OCI-LY7 (cell line): Measurements from ENCODE around the gene BRME1. TPM values are rescaled to one million over a fixed set of nuclear protein-coding genes. Genes with fewer than 3 reads are reported as not detected.
A peak's percentile ranks its signal among the peaks of the same experiment; 100 is the strongest.

ENCODE experiments used
- BruUV-seq: library from RNA; stranded (reverse); fragments of 400-500 nt; replicated peaks from 2 replicates; lab custom pipeline; 2021; lab: Mats Ljungman, UMichigan
- CTCF ChIA-PET: fragments of 300-600 bp; sonication (Branson Sonifier 250); formaldehyde crosslinking; loops from one replicate; lab custom pipeline; 2022; ENCODE audit warnings: antibody characterized with exemption; ENCODE audit not compliant: unreplicated experiment; lab: Charles Lee
- POLR2A ChIA-PET: fragments of 300-600 bp; sonication (Branson Sonifier 250); formaldehyde crosslinking; loops from one replicate; lab custom pipeline; 2022; ENCODE audit warnings: antibody characterized with exemption; lab: Charles Lee
- DNase-seq: peaks from one replicate; pipeline ENCODE4 v3.0.0-alpha.2; 2015; ENCODE audit warnings: low spot score
- H2AFZ ChIP-seq: fragments of 200-600 bp; sonication (generic), shearing (Covaris generic); 2 replicates; pipeline ENCODE4 v1.6.1; 2014; ENCODE audit warnings: mild to moderate bottlenecking, antibody characterized with exemption, low read length, moderate library complexity
- H3K27ac ChIP-seq: fragments of 200-600 bp; sonication (generic); 2 replicates; pipeline ENCODE4 v1.5.1; 2014; ENCODE audit warnings: mixed run types, low read depth, mild to moderate bottlenecking, moderate library complexity, low read length, inconsistent platforms; ENCODE audit not compliant: poor library complexity, severe bottlenecking
- H3K36me3 ChIP-seq: fragments of 200-600 bp; sonication (generic); 2 replicates; pipeline ENCODE4 v1.6.1; 2014; ENCODE audit warnings: mild to moderate bottlenecking, antibody characterized with exemption, low read length, moderate library complexity, mixed read lengths; ENCODE audit not compliant: insufficient read depth
- H3K4me1 ChIP-seq: fragments of 200-600 bp; sonication (generic); 2 replicates; pipeline ENCODE4 v1.5.1; 2014; ENCODE audit warnings: mild to moderate bottlenecking, low read length; ENCODE audit not compliant: insufficient read depth, poor library complexity, severe bottlenecking
- H3K4me2 ChIP-seq: fragments of 200-600 bp; sonication (generic); 2 replicates; pipeline ENCODE4 v1.6.1; 2014; ENCODE audit warnings: mild to moderate bottlenecking, low read length
- H3K4me3 ChIP-seq: fragments of 200-600 bp; sonication (generic); 2 replicates; pipeline ENCODE4 v1.5.1; 2014; ENCODE audit warnings: mild to moderate bottlenecking, low read depth, low read length; ENCODE audit not compliant: poor library complexity, severe bottlenecking
- H3K79me2 ChIP-seq: fragments of 200-600 bp; sonication (generic); 2 replicates; pipeline ENCODE4 v1.6.1; 2016; ENCODE audit warnings: low read depth, mild to moderate bottlenecking, low read length, moderate library complexity, mixed read lengths; ENCODE audit not compliant: insufficient read depth
- H3K9me2 ChIP-seq: fragments of 200-600 bp; sonication (generic); 2 replicates; pipeline ENCODE4 v1.6.1; 2016; ENCODE audit warnings: mild to moderate bottlenecking, low read length, mixed read lengths; ENCODE audit not compliant: insufficient read depth
- H3K9me3 ChIP-seq: fragments of 200-600 bp; sonication (generic); 2 replicates; pipeline ENCODE4 v1.6.1; 2014; ENCODE audit warnings: mild to moderate bottlenecking, mixed run types, low read length, mixed read lengths
- H4K20me1 ChIP-seq: fragments of 200-600 bp; sonication (generic); 2 replicates; pipeline ENCODE4 v1.6.1; 2014; ENCODE audit warnings: mild to moderate bottlenecking, antibody characterized with exemption, low read length, moderate library complexity, mixed read lengths; ENCODE audit not compliant: insufficient read depth
- EZH2phosphoT487 ChIP-seq: fragments of 200-600 bp; sonication (generic); IDR thresholded peaks from 2 replicates; pipeline ENCODE4 v1.6.1; 2018; ENCODE audit warnings: low read depth, borderline replicate concordance, mild to moderate bottlenecking, mixed run types, antibody characterized with exemption, low read length, moderate library complexity, mixed read lengths
- intact Hi-C: fragments of 100-400 bp; cut with micrococcal nuclease; formaldehyde crosslinking; loops from one replicate; pipeline ENCODE4 v1.10.0; 2022; ENCODE audit not compliant: unreplicated experiment
- total RNA-seq, 2 experiments: library from RNA; depleted of rRNA in 1 of 2; stranded (reverse); fragments of >200 nt in 1 of 2; shearing (Covaris generic) in 1 of 2; gene quantifications; 2 replicates each; pipeline ENCODE4 v1.2.3, GENCODE V29; 2014 to 2022
- TF ChIP-seq, protein P1 (sequence below): fragments of 200-600 bp; sonication (generic); conservative IDR thresholded peaks from 2 replicates; pipeline ENCODE4 v1.5.1; 2014; ENCODE audit warnings: mild to moderate bottlenecking, antibody characterized with exemption, low read length, moderate library complexity, mixed read lengths

Gene BRME1
- total RNA-seq, 2 experiments from 2014 or later = 2.5 to 7.2 TPM

DNA sequence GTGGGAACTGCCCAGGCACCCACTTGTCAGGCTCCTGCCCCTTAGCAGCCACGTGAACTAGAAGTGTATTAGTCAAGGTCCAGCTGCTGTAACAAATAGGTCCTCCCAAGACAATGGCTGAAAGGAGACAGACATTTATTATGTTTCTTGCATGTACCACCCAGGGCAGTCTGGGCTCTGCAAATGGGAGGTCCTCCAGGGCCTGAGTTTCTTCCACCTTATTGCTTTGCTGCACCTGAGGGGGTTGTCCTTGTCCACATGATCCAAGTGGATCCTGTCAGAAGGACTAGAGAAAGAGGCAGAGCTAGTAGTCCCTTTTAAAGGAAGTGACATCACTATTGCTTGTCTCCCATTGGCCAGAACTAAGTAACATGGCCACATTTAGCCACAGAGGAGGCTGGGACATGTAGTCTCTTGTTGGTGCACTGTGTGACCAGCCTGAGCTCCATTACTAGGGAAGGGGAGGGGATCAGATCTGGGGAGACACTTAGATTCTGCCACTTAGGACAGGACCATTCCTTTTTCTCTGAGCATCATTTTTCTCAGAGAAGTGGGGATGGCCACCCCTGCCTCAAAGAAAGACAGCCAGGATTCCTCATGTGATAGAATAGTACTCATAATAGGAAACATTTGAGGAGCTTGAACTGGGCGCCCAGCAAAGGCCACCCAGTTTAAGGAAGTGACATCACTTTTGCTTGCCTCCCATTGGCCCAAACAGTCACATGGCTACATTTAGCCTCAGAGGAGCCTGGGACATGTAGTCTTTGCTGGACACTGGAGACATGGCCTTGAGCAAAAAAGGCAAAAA, 15.2 kb upstream of the BRME1 start:
- CTCF ChIA-PET = interaction anchor here (0.8 kb wide), 1 partner anchor 39 kb away, joined by 3 read pairs; no protein-coding TSS in a partner anchor
- intact Hi-C loops = no loop called here

DNA sequence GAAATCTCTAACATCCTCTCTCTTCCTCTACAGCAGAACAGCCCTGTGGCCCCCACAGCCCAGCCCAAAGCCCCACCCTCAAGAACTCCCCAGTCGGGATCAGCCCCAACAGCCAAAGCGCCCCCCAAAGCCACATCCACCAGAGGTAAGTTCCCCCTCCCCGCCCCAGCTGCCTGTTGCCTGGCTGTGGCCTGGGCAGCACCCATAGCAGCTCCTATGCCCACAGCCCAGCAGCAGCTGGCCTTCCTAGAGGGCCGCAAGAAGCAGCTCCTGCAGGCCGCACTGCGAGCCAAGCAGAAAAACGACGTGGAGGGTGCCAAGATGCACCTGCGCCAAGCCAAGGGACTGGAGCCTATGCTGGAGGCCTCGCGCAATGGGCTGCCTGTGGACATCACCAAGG, 14.6 kb upstream of the BRME1 start:
- H3K36me3 ChIP-seq = peaks cover 69% of the 10 kb centered on the region
- DNase-seq = no peak
- no peaks in the 10 kb centered on the region for H4K20me1 ChIP-seq
- no peak overlapping the region for H3K4me3 ChIP-seq
- H2AFZ ChIP-seq = no peak overlapping the region
- peaks cover 8% of the 10 kb centered on the region; the same call in 1 of the 2 replicates for H3K9me3 ChIP-seq
- BruUV-seq = no TSS peak
- no peak overlapping the region for H3K27ac ChIP-seq
- CTCF ChIA-PET = interaction anchor here (0.6 kb wide), 1 partner anchor 155 kb away, joined by 4 read pairs; no protein-coding TSS in a partner anchor
- TF ChIP-seq, protein P1, sequence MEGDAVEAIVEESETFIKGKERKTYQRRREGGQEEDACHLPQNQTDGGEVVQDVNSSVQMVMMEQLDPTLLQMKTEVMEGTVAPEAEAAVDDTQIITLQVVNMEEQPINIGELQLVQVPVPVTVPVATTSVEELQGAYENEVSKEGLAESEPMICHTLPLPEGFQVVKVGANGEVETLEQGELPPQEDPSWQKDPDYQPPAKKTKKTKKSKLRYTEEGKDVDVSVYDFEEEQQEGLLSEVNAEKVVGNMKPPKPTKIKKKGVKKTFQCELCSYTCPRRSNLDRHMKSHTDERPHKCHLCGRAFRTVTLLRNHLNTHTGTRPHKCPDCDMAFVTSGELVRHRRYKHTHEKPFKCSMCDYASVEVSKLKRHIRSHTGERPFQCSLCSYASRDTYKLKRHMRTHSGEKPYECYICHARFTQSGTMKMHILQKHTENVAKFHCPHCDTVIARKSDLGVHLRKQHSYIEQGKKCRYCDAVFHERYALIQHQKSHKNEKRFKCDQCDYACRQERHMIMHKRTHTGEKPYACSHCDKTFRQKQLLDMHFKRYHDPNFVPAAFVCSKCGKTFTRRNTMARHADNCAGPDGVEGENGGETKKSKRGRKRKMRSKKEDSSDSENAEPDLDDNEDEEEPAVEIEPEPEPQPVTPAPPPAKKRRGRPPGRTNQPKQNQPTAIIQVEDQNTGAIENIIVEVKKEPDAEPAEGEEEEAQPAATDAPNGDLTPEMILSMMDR = no peak
- no peak for TF ChIP-seq EZH2phosphoT487
- no peaks in the 10 kb centered on the region for H3K9me2 ChIP-seq
- peaks cover 3% of the 10 kb centered on the region for H3K4me1 ChIP-seq
- no peak overlapping the region for H3K4me2 ChIP-seq
- no peaks in the 10 kb centered on the region for H3K79me2 ChIP-seq
- POLR2A ChIA-PET = no interaction called here
- intact Hi-C loops = no loop called here

More for the DNA sequence above, 15.2 kb upstream of the BRME1 start:
- H3K27ac ChIP-seq = no peak overlapping the region
- peaks cover 8% of the 10 kb centered on the region; the same call in 1 of the 2 replicates for H3K9me3 ChIP-seq
- H3K4me1 ChIP-seq = peaks cover 3% of the 10 kb centered on the region
- no TSS peak for BruUV-seq
- H4K20me1 ChIP-seq = no peaks in the 10 kb centered on the region
- no peak overlapping the region for H3K4me3 ChIP-seq
- H3K79me2 ChIP-seq = no peaks in the 10 kb centered on the region
- peak overlapping the region; percentile 55; the same call in 1 of the 2 replicates for H2AFZ ChIP-seq
- H3K9me2 ChIP-seq = no peaks in the 10 kb centered on the region
- peak; percentile 85 for DNase-seq
- POLR2A ChIA-PET = interaction anchor here (0.7 kb wide), 1 partner anchor 10 kb away, joined by 3 read pairs; no protein-coding TSS in a partner anchor
- H3K36me3 ChIP-seq = peaks cover 64% of the 10 kb centered on the region
- peak overlapping the region; percentile 34; the same call in 1 of the 2 replicates for H3K4me2 ChIP-seq
- no peak for TF ChIP-seq EZH2phosphoT487
- TF ChIP-seq, protein P1 = no peak
